WERI-Rb-1 (cell line): ENCODE data around the gene PLEKHG4B.

Experiments
- DNase-seq: peaks from one replicate; pipeline ENCODE4 v3.0.0-alpha.2; 2020
- H3K27ac ChIP-seq: fragments of 250-450 bp; sonication (Bioruptor Pico); 2 replicates; pipeline ENCODE4 v1.5.1; 2020; ENCODE audit warnings: mild to moderate bottlenecking, moderate library complexity
- H3K27me3 ChIP-seq: fragments of 250-450 bp; sonication (Bioruptor Pico); 2 replicates; pipeline ENCODE4 v1.5.1; 2021; ENCODE audit warnings: mild to moderate bottlenecking, low read depth, moderate library complexity; ENCODE audit not compliant: insufficient read depth, severe bottlenecking
- H3K36me3 ChIP-seq: fragments of 250-450 bp; sonication (Bioruptor Pico); 2 replicates; pipeline ENCODE4 v1.5.1; 2020; ENCODE audit warnings: mild to moderate bottlenecking, moderate library complexity
- H3K4me3 ChIP-seq: 2 replicates; pipeline ENCODE4 v1.5.1; 2011; ENCODE audit warnings: low read depth, mild to moderate bottlenecking, control low read depth, low read length
- H3K9me3 ChIP-seq: fragments of 250-450 bp; sonication (Bioruptor Pico); 2 replicates; pipeline ENCODE4 v1.5.1; 2021; ENCODE audit warnings: mild to moderate bottlenecking, moderate library complexity; ENCODE audit not compliant: severe bottlenecking
- CTCF ChIP-seq: IDR thresholded peaks from 2 replicates; pipeline ENCODE4 v1.5.1; 2011; ENCODE audit warnings: low read depth, mild to moderate bottlenecking, control low read depth, inconsistent platforms, low read length

Gene PLEKHG4B

GRCh38 chr5:191036-191948, 99.3 kb downstream of the PLEKHG4B start, which contains the start of gene LRRC14B:
LRRC14B (plus strand) TSS chr5:191495; CDS start chr5:191539, 44 bp downstream.
- Histone ChIP-seq H3K36me3 (no peaks in the 10 kb centered on the region), H3K27me3 (no peaks in the 10 kb centered on the region), H3K9me3 (no peaks in the 10 kb centered on the region), H3K4me3 (no peak within 1 kb of the TSS), H3K27ac (no peak within 1 kb of the TSS)
- no peak for DNase-seq
- TF ChIP-seq CTCF: no peak

DNA sequence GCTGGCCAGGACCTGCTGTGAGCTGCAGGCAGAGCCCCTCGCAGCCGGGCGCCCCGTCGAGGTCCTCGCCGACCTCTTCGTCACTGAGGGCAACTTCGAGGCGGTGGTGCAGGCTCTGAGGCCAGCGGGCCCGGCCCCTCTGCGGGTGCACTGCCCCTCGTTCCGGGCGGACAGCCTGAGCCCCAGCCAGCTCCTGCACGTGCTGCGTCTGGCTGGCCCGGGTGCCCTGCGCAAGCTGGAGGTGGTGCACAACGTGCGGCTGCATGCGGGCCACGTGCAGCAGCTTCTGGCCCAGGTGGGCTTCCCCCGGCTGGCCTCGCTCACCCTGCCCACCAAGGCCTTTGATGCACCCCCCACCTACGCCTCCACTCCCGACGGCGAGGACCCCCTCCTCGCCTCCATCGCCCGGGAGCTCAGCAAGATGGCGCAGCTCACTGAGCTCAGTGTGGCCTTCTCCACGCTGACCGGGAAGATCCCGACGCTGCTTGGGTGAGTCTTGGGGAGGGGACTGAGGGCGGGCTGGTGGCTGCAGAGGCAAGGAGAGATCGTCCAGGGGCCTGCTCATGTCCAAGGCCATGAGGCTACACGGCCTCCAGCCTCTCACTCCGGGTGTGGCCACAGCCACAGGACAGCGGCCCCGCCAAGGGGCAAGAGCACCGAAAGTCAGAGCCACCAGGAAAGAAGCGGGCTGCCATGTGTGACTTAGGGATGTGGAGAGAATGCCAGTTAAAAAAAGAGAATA, 100.2 kb downstream of the PLEKHG4B start:
- TF ChIP-seq CTCF: no peak
- H3K27ac ChIP-seq: no peak overlapping the region
- no peaks in the 10 kb centered on the region for H3K27me3 ChIP-seq
- no peak for DNase-seq
- H3K36me3 ChIP-seq: no peaks in the 10 kb centered on the region
- H3K4me3 ChIP-seq: no peak overlapping the region
- H3K9me3 ChIP-seq: no peaks in the 10 kb centered on the region

DNA sequence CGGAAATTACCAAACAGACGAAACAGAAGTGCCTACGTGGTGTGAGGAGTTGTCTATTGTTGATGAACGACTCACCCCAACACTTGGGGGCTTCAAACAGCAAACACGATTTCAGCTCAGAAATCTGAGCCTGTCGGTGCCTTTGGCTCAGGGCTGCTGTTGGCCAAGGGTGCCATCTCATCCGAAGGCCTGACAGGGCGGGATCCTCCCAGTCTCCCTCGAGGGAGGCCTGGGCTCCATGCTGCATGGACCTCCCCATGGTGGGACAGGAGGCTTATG, 100.7 kb downstream of the PLEKHG4B start:
- H3K9me3 ChIP-seq: no peaks in the 10 kb centered on the region
- H3K36me3 ChIP-seq: no peaks in the 10 kb centered on the region
- no peak overlapping the region for H3K4me3 ChIP-seq
- H3K27me3 ChIP-seq: no peaks in the 10 kb centered on the region
- no peak for TF ChIP-seq CTCF
- no peak for DNase-seq
- H3K27ac ChIP-seq: no peak overlapping the region

DNA sequence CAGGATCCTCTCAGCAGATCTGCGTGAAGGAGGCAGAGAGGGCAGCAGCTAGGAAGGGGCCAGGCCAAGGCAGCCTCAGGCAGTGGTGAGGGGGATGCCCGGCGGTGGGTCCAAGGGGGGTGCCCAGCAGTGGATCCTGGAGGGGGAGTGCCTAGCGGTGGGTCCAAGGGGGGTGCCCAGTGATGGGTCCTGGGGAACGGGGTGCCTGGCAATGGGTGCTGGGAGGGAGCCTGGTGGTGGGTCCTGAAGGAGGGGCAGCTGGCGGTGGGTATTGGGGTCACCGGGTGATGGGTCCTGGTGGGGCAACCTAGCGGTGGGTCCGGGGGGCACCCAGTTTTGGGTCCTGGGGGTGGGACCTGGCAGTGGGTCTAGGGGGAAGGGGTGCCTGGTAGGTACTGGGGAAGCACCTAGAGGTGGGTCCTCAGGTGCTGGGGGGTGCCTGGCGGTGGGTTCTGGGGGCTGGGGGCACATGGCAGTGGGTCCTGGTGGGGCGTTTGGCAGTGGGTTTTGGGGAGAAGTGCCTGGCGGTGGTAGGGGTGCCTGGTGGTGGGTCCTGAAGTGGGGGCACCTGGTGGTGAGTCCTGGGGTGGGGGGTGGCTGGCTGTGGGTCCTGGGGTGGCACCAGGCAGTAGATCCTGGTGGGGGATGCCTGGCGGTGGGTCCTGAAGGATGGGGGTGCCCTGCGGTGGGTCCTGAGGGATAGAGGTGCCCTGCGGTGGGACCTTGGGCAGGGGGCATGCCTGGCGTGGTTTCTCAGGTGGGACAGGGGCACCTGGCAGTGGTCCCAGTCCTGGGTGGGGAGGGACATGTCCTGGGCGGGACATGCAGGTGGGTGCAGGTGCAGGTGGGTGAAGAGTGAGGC, 101.2 kb downstream of the PLEKHG4B start:
- Histone ChIP-seq H3K27me3 (no peaks in the 10 kb centered on the region), H3K9me3 (no peaks in the 10 kb centered on the region), H3K27ac (no peak overlapping the region), H3K4me3 (no peak overlapping the region), H3K36me3 (0 out of 2 replicates have a peak, but pooled peaks cover under 1% of the 10 kb centered on the region)
- no peak for TF ChIP-seq CTCF
- DNase-seq: no peak

DNA sequence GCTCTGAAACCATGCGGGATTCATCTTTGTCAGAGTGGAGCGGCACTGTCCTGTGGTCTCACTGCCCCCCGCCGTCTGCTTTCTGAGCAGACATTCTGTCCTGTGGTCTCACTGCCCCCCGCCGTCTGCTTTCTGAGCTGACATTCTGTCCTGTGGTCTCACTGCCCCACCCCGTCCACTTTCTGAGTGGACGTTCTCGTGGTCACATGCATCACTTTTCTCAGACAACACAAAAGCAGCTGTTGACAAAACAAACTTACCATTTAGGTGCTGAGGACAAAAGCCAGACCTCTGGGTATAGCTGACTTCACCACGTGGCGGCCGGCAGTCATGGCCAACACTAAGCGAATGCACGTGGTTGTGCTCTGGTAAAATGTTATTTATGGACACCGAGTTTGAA, 102.1 kb downstream of the PLEKHG4B start:
- H3K36me3 ChIP-seq: peaks cover 9% of the 10 kb centered on the region; the same call in 1 of the 2 replicates
- no peak overlapping the region for H3K4me3 ChIP-seq
- no peak for DNase-seq
- H3K9me3 ChIP-seq: no peaks in the 10 kb centered on the region
- H3K27me3 ChIP-seq: no peaks in the 10 kb centered on the region
- no peak overlapping the region for H3K27ac ChIP-seq
- TF ChIP-seq CTCF: no peak
